CD4-positive, alpha-beta T cell (primary cell): ENCODE results near the gene CFAP299. TPM values are rescaled to one million over a fixed set of nuclear protein-coding genes. Genes with fewer than 3 reads are reported as not detected.
"Not testable (repeated sequence)": the region's sequence is repeated elsewhere in the genome, so short reads cannot be mapped to it uniquely, and the experiment has no call there.

ENCODE experiments used
- ATAC-seq: fragments of 200-7000 bp; cut with Tn5 transposase; one replicate; pipeline ENCODE4 v1.10.0; 2022; ENCODE audit warnings: mild to moderate bottlenecking; ENCODE audit not compliant: poor library complexity
- CTCF ChIA-PET: fragments of 350-600 bp; sonication (Branson Sonifier 250); formaldehyde crosslinking; loops from one replicate; lab custom pipeline; 2021; ENCODE audit warnings: antibody characterized with exemption, inconsistent platforms; lab: Charles Lee
- POLR2A ChIA-PET: fragments of 350-600 bp; sonication (Branson Sonifier 250); formaldehyde crosslinking; loops from one replicate; lab custom pipeline; 2021; ENCODE audit warnings: antibody characterized with exemption, inconsistent platforms; lab: Charles Lee
- DNase-seq, 14 experiments: peaks; one replicate each; pipeline ENCODE4 v3.0.0-alpha.2; 2013 to 2020; ENCODE audit warnings: mixed read lengths in 2 of 14
- H3K27ac ChIP-seq, 2 donors: one replicate each; pipeline versions ENCODE4 v1.5.1 to v1.7.0; 2013; ENCODE audit warnings: low read length in 2 of 2, low read depth in 1 of 2, mild to moderate bottlenecking in 1 of 2
- H3K27me3 ChIP-seq, 2 experiments: 1 replicate in 1 of 2; 2 replicates in 1 of 2; pipeline versions ENCODE4 v1.6.1 to v1.7.0; 2013; ENCODE audit warnings: low read length in 2 of 2, control low read depth in 1 of 2, mild to moderate bottlenecking in 1 of 2, moderate library complexity in 1 of 2; ENCODE audit not compliant: insufficient read depth in 2 of 2, control insufficient read depth in 1 of 2
- H3K36me3 ChIP-seq: one replicate; pipeline ENCODE4 v1.6.1; 2013; ENCODE audit warnings: low read length, control low read depth; ENCODE audit not compliant: insufficient read depth
- H3K4me1 ChIP-seq: one replicate; pipeline ENCODE4 v1.6.1; 2013; ENCODE audit warnings: low read length, control low read depth; ENCODE audit not compliant: insufficient read depth
- H3K4me3 ChIP-seq: one replicate; pipeline ENCODE4 v1.5.1; 2013; ENCODE audit warnings: mild to moderate bottlenecking, low read length, moderate library complexity
- H3K9me3 ChIP-seq, 2 experiments: 1 replicate in 1 of 2; 2 replicates in 1 of 2; pipeline versions ENCODE4 v1.6.1 to v1.7.0; 2013; ENCODE audit warnings: low read length in 2 of 2, mild to moderate bottlenecking in 2 of 2, control low read depth in 1 of 2, moderate library complexity in 1 of 2; ENCODE audit not compliant: control insufficient read depth in 1 of 2, insufficient read depth in 1 of 2
- H3K27ac Mint-ChIP-seq: one replicate; pipeline ENCODE4 v1.8.0; 2020; ENCODE audit warnings: mixed read lengths
- H3K27me3 Mint-ChIP-seq: one replicate; pipeline ENCODE4 v1.8.0; 2021; ENCODE audit warnings: mixed read lengths
- H3K36me3 Mint-ChIP-seq: one replicate; pipeline ENCODE4 v1.8.0; 2021; ENCODE audit warnings: low read depth, mixed read lengths
- H3K4me1 Mint-ChIP-seq: one replicate; pipeline ENCODE4 v1.8.0; 2021; ENCODE audit warnings: low read depth, mixed read lengths
- H3K4me3 Mint-ChIP-seq: one replicate; pipeline ENCODE4 v1.8.0; 2020; ENCODE audit warnings: mild to moderate bottlenecking, mixed read lengths
- H3K9me3 Mint-ChIP-seq: one replicate; pipeline ENCODE4 v1.8.0; 2020; ENCODE audit warnings: mixed read lengths
- intact Hi-C, 2 experiments: fragments of 100-400 bp; cut with DNase I in 1 of 2; cut with micrococcal nuclease in 1 of 2; formaldehyde crosslinking; loops; one replicate each; pipeline versions ENCODE4 v1.15.1 to v1.9.0; 2023 to 2025; cut with DNase I, micrococcal nuclease
- total RNA-seq, 174 experiments: library from RNA in 2 of 174; stranded (reverse) in 2 of 174; gene quantifications; one replicate each; pipeline ENCODE4 v1.2.3 and lab custom pipeline; 2021 to 2026
- TF ChIP-seq, protein P1 (sequence below): fragments of 200-600 bp; IDR thresholded peaks from one replicate; pipeline ENCODE4 v1.8.0; 2022; ENCODE audit warnings: antibody characterized with exemption, mild to moderate bottlenecking

The CFAP299 gene
- total RNA-seq, 2 experiments from 2014 or later, result not detected

DNA sequence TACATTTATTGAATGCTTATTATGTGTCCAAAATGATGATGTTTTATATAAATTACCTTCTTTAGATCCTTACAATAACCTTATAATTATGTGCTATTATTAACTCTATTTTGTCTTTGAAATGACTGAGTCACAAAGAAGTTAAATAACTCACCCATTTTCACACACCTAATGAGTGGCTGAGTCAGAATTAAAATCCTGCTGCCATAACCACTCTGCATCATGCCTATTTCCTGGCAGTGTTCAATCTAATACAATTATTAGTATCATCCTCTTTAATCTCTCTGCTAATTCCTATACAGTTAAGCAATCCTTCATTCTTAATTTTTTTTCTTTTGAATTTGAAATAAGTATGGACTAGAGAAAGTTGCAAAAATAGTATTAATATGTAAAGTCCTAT, 342.9 kb downstream of the CFAP299 start:
- Histone ChIP-seq H3K9me3 (no peaks in the 10 kb centered on the region), H3K27ac (no peak overlapping the region), H3K4me1 (no peaks in the 10 kb centered on the region), H3K27me3 (no peaks in the 10 kb centered on the region), H3K36me3 (no peaks in the 10 kb centered on the region), H3K4me3 (no peak overlapping the region)
- ATAC-seq, result no peak
- Mint-ChIP-seq H3K4me3 (no peak overlapping the region), H3K27me3 (peaks cover 5% of the 10 kb centered on the region), H3K27ac (no peak overlapping the region), H3K4me1 (peaks cover 12% of the 10 kb centered on the region), H3K36me3 (no peaks in the 10 kb centered on the region), H3K9me3 (no peaks in the 10 kb centered on the region)
- ChIA-PET CTCF (no interaction called here), POLR2A (no interaction called here)
- intact Hi-C loops, result no loop called here
- DNase-seq, result no peak
- TF ChIP-seq, protein P1, sequence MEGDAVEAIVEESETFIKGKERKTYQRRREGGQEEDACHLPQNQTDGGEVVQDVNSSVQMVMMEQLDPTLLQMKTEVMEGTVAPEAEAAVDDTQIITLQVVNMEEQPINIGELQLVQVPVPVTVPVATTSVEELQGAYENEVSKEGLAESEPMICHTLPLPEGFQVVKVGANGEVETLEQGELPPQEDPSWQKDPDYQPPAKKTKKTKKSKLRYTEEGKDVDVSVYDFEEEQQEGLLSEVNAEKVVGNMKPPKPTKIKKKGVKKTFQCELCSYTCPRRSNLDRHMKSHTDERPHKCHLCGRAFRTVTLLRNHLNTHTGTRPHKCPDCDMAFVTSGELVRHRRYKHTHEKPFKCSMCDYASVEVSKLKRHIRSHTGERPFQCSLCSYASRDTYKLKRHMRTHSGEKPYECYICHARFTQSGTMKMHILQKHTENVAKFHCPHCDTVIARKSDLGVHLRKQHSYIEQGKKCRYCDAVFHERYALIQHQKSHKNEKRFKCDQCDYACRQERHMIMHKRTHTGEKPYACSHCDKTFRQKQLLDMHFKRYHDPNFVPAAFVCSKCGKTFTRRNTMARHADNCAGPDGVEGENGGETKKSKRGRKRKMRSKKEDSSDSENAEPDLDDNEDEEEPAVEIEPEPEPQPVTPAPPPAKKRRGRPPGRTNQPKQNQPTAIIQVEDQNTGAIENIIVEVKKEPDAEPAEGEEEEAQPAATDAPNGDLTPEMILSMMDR, result no peak

DNA sequence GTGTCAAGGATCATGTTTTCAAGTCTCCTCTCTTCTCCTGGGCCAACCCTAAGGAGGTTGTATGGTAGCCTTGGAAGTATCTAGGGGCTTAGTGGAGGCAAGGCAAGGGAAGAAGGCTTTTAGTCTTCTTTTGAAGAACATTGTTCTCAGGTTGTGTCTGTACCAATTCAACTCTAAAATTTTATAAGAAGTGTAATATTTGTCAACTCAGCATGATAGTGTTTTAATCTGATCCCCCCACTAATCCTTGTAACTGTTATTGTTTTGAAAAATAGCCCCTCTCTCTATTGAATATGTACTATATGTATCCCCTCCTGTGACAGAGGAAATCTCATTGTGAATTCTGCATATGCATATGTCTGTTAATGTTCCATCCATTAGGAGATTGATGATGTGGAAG, 345.4 kb downstream of the CFAP299 start:
- no peaks in the 10 kb centered on the region for H3K36me3 ChIP-seq
- no peak overlapping the region for H3K4me3 ChIP-seq
- no peak overlapping the region for H3K27ac Mint-ChIP-seq
- H3K27ac ChIP-seq, result no peak overlapping the region
- CTCF ChIA-PET, result no interaction called here
- H3K27me3 ChIP-seq, result no peaks in the 10 kb centered on the region
- TF ChIP-seq, protein P1, result no peak
- no peaks in the 10 kb centered on the region for H3K36me3 Mint-ChIP-seq
- no peaks in the 10 kb centered on the region for H3K9me3 Mint-ChIP-seq
- H3K4me3 Mint-ChIP-seq, result no peak overlapping the region
- intact Hi-C loops, result no loop called here
- ATAC-seq (no peak), DNase-seq (no peak)
- POLR2A ChIA-PET, result no interaction called here
- H3K4me1 Mint-ChIP-seq, result peaks cover 12% of the 10 kb centered on the region
- no peaks in the 10 kb centered on the region for H3K4me1 ChIP-seq
- peaks cover 5% of the 10 kb centered on the region for H3K27me3 Mint-ChIP-seq
- no peaks in the 10 kb centered on the region for H3K9me3 ChIP-seq

DNA sequence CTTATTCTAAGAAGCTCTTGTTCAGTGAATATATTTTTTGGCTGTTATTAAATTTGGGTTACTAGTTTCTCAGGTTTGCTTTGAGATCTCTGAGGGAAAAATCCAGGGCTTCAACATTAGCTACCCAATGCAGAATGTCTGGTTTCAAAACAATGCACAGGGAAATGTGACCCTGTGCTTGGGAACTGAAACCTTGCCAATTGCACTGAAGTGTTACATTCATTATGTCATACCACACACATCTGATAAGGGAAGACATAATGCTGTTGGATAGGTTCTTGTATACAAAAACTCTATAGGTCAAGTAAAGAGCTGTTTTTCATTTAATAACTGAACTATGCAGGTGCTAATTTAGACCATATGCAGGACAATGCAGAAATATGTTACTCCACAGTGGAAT, 349.7 kb downstream of the CFAP299 start:
- Histone ChIP-seq H3K4me1 (no peaks in the 10 kb centered on the region), H3K27me3 (peaks cover 0 to 3% of the 10 kb centered on the region in 2 experiments), H3K4me3 (no peak overlapping the region), H3K36me3 (no peaks in the 10 kb centered on the region), H3K9me3 (no peaks in the 10 kb centered on the region), H3K27ac (no peak overlapping the region)
- peaks cover 11% of the 10 kb centered on the region for H3K27me3 Mint-ChIP-seq
- no peak for DNase-seq
- intact Hi-C loops, result no loop called here
- TF ChIP-seq, protein P1, result no peak
- H3K4me3 Mint-ChIP-seq, result no peak overlapping the region
- no peak overlapping the region for H3K27ac Mint-ChIP-seq
- CTCF ChIA-PET, result no interaction called here
- H3K36me3 Mint-ChIP-seq, result no peaks in the 10 kb centered on the region
- H3K4me1 Mint-ChIP-seq, result no peaks in the 10 kb centered on the region
- POLR2A ChIA-PET, result no interaction called here
- H3K9me3 Mint-ChIP-seq, result no peaks in the 10 kb centered on the region
- no peak for ATAC-seq

DNA sequence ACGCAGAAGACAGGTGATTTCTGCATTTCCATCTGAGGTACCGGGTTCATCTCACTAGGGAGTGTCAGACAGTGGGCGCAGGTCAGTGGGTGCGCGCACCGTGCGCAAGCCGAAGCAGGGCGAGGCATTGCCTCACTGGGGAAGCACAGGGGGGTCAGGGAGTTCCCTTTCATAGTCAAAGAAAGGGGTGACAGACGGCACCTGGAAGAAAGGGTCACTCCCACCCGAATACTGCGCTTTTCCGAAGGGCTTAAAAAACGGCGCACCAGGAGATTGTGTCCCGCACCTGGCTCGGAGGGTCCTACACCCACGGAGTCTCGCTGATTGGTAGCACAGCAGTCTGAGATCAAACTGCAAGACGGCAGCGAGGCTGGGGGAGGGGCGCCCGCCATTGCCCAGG, 352.2 kb downstream of the CFAP299 start:
- H3K4me3 Mint-ChIP-seq, H3K27me3 Mint-ChIP-seq, H3K27me3 ChIP-seq, H3K36me3 ChIP-seq, H3K36me3 Mint-ChIP-seq, H3K4me1 Mint-ChIP-seq, H3K4me3 ChIP-seq, H3K27ac Mint-ChIP-seq, intact Hi-C loops, H3K27ac ChIP-seq, H3K4me1 ChIP-seq, H3K9me3 ChIP-seq, CTCF ChIA-PET, DNase-seq, ATAC-seq, H3K9me3 Mint-ChIP-seq, POLR2A ChIA-PET: not testable (repeated sequence)
